Putamen (tissue), 1 donor: Measurements from ENCODE around the gene C11orf65.

Source experiments
- DNase-seq: peaks from one replicate; pipeline ENCODE4 v3.0.0-alpha.2; 2016; ENCODE audit warnings: low spot score

Gene C11orf65, protein sequence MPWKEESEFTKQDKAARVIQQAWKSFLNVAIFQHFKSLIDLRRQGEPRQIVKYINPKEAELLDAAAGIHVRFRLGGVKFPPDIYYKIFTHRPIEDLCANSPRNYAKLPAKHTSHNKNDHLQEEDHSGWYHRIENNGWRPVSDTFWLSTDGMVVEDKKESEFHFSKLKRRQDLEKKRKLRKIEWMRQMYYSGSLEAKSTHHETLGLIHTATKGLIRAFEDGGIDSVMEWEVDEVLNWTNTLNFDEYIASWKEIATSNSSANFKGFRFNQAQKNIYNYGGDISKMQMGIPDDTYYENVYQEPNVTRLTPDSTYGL

GRCh38 chr11:108467091-108467823 is at the start of gene C11orf65:
C11orf65 (minus strand) TSS chr11:108467529; CDS start chr11:108461559, 5,970 bp downstream.
- peak; percentile 97 for DNase-seq

DNA sequence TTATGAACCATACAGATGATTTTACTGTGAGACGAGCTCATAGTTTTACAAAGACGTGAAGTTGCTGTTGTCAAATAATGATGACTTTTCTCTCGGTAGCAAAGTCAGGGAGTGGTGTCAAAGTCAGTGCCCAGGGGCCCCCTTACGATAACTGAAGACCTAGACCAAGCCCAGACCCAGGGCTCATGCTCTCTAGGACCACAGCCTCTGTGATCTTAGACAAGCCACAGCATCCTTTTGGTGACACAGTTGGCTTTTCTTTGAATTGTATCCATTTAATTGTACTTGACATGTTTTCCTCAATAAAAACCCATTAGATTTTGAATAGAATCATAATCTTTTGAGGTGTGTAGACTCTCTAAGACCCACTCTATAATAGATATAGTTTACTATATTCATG is 48.8 kb upstream of the C11orf65 start:
- no peak for DNase-seq

DNA sequence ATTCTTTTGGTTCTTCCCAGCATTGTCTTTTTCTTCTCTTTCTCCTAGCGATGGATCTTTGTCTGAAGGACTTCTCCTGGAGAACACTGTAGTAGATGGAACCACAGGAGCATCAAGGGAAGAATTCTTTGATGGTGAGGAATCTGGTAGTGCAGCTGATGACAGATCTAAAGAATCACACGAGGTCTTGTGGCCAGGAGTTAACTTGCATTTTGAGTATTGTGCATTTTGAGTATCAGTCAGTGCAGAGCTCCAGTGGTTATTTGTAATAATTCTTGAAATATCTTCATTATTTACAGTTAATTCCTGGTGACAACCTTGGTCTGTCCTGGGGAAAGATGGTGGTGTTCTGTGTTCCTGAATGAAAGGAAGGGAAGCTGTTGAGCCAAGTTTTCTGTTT is 45.4 kb upstream of the C11orf65 start:
- DNase-seq = no peak

DNA sequence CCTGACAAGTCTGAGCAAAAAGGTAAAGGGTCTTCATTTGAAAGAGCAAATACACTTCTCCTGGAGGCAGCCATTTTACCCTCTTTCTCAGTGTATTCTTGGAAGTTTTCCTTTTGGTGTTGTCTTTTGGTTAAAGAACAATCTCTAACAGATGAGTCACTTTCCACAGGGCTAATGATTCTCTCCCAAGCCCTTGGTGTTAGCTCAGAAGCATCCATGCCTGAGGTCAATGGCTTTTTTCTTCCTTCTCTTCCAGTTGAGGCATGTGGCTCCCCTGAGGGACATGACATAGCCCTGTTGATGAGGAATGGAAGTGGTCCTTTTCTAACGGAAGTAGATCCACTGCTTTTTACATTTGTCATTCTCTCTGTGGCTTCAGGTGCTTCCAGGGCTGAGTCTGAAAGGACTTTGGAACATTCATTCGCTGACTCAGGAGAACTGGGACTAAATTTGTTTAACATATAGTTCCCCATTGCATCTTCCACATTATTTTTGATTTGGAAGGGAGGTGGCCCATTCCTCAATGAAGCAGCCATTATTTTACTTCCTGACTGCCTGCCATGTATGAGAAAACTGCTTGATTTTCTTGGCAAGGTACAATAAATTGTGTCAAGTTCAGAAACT is 44.6 kb upstream of the C11orf65 start:
- DNase-seq = no peak

DNA sequence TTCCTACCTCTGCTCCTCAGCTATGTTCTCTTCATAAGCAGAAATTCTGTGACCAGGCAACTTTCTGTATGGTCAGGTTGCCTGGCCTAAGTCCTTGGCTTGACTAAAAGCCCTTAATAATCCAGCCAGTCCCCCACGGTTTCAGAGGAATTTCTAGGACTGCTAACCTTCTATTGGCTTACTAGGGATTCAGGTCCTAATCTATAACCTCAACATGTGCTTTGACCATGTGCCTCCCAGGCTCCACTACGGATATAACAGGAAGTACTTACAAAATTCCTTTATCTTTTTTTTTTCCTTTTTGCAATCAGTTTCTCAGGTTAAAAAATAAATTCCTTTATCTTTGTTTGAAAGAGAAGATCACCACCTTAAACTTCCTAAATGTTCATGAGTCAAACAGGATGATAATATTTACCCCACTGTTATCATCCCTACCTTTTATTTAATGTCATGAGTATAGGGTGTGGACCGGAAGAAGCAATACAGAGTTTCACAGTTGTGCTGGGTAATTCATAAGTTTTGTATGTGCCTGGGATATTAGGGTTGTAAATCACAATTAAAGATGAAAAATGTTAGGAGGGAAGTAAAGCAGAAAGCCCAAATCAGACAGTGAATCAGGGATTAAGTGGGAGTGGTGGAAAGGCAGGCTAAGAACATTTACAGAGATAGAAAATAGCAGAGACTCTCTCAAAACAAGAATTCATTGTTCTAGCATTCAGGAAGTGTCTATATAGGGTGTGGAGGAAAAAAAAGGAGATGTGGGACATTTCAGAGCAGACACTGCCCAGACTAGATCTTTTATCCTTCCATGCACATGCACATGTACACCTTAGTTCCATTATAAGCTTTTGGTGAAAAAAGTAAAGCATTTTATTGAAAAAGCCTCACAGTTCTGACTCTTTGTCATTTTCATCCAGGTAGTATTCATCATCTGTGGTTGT is 41.6 kb upstream of the C11orf65 start:
- no peak for DNase-seq

DNA sequence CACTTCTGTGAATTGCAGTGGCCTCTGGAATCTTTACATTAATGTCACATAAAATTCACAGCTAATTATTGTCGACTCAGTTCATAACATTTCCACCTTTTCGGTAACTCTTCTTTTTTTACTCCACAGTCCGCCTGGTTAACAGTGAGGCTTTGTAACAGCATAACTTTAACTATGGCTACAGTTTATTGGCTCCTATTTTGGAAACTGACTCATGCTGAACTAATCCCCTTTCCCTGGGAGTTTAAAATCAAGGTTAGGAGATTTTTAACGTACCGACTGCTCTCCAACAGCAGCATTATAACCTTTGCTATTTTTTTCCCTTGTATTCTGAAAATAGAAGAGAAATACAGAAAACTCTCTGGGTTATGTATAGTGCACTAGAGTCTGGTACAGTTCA is 34.1 kb upstream of the C11orf65 start:
- no peak for DNase-seq

- DNase-seq = no peak
These were observed 33.4 kb upstream of the C11orf65 start for GRCh38 chr11:108500721-108501120.

- no peak for DNase-seq
These were observed 32.8 kb upstream of the C11orf65 start for GRCh38 chr11:108500169-108500568.

DNA sequence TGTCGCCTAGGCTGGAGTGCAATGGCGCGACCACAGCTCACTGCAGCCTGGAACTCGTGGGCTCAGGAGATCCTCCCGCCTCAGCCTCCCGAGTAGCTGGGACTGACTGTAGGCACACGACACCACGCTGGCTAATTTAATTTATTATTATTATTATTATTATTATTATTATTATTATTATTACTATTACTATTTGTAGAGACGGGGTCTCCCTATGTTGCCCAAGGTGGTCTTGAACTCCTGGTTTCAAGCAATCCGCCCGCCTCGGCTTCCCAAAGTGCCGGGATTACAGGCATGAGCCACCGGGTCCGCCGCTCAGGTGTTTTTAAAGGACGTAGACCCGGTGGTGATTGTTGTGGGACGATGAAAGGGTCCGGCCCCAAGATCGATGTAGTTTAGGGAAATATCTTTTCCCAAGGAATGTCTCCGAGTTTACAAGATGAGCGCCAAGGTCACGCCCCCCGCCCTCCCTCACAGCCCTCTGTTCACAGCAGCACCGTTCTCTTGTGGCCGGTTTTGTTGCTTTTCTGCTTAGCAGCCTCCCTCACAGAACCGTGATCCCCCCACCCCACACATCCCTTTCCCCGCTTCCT is 31.6 kb upstream of the C11orf65 start:
- no peak for DNase-seq

- peak; percentile 27 for DNase-seq
These were observed 30.9 kb upstream of the C11orf65 start, which contains the start of gene POGLUT3 for GRCh38 chr11:108498046-108498815. POGLUT3 (minus strand) TSS chr11:108498384; CDS start chr11:108498366, 18 bp downstream.

DNA sequence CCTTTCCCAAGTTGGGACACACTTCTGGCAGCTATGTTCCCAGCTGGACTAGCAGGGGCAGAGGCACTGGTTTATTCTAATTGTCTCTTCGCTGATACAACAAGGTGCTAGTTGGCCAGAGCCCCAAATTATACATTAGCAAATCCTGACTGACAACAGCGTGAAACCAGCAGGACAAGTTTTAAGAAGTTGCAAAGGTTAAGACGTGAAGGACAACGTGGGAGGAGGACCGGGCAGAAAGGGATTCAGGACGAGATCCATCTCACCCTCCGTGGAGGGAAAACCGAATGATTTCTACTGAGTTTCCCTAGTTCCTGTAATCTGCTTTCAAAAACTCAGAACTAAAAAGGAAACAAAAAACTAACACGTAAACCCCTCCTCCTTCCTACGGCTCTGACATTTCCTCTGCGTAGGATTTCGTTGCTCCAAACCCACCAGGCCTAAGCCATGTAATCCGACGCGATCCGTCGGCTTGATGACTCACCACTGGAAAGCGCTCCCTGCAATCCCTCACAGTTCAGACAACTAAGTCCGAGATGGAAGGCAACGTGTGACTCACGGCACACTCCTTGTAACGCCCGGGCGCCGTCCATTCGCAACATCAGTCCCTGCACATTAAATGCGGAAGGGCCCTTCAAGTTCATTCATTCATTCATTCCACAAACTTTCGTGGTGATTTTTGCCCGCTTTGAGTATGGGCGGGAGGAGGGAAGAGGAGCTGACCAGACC is 30.2 kb upstream of the C11orf65 start:
- peak; percentile 70 for DNase-seq

DNA sequence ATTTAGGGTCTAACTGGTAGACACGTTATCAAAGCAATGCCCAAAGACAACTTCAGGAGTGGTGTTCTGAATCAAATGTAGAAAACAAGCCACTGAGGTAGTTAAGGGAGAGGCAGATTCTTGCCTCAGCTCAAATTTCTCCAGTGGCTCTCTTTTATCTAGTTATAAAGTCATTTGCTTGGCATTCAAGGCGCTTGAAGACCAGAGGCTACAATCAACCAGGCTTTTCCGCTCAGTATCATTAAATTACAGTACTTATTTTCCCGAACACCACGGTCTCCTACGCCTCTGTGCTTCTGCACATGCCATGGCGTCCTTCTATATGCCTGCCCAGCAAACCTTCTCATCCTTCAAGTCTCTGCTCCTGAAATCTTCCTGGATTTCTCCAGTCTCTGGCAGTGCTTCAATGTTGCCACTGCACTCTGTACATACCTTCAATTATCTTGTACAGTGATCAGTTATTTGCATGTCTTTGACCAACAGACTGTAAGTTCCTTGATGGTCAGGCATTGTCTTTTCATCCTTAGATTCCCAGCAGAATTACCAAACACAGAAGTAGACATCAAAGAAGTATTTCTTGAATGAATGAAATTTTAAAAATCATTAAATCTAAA is 29.4 kb upstream of the C11orf65 start:
- DNase-seq = no peak

- DNase-seq = no peak
These were observed 28.0 kb upstream of the C11orf65 start for GRCh38 chr11:108495326-108495725.

GRCh38 chr11:108494182-108494581 is 26.9 kb upstream of the C11orf65 start:
- no peak for DNase-seq

- no peak for DNase-seq
These were observed 24.6 kb upstream of the C11orf65 start for GRCh38 chr11:108491936-108492335.

DNA sequence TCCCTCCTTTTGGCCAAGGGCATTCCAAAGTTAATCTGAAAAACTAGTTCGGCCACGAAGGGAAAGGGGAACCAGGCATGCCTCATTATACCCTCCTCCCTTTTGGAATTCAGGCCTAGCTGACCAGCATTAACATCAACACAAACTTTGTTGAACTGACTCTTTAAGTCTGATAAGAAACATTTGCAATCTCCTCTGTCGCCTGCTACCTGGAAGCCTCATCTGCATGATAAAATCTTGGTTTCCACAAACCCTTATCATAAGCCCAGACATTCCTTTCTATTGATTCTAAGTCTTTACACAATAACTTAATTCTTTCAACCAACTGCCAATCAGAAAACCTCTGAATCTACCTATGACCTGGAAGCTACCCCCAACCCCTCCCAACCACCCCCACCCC is 19.5 kb upstream of the C11orf65 start:
- no peak for DNase-seq

DNA sequence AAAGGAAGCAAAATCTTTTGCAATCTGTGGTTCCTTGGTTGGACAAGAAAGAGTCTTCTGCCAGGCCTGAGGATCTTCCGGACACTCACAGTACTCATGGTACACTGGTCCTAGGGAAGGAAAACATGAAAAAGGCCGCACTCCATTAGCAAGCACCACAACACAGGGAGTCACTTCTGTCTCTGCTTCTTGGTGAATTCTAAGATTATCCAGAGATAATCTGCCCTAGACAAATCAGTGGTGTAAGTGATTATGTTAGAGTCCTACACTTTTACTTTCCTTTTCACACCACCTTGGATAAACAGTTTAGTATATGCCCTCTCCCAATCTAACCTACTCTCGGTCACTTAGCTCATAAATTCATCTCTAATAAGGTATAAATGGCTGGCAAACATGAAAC is 19.0 kb upstream of the C11orf65 start:
- DNase-seq = no peak

GRCh38 chr11:108483163-108483562 is 15.8 kb upstream of the C11orf65 start:
- DNase-seq = no peak

GRCh38 chr11:108474664-108475463 is 7.5 kb upstream of the C11orf65 start:
- no peak for DNase-seq
